ENCODE results near the gene CCDC3. TPM values are rescaled to one million over a fixed set of nuclear protein-coding genes. Genes with fewer than 3 reads are reported as not detected.

CCDC3 gene
- total RNA-seq, 1 donor from 2014 or later = 0.13 TPM

DNA sequence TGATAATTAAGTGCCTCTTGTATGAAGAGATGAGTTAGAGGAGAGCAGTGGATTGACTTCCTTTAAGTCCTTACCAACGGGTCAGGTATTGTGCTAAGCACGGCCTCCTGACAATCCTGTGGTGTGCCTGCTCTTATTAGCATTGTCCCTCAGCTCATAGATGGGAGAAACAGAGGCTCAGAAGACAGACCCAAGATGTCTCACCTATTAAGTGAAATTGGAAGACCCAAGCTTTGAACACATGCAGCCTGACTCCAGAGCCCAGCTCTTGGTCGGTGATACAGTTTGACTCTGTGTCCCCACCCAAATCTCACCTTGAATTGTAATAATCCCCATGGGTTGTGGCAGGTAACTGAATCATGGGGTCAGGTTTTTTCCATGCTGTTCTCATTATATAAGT, 53.8 kb downstream of the CCDC3 start:
- Mint-ChIP-seq H3K4me3 (no peak overlapping the region), H3K9me3 (peaks cover 9% of the 10 kb centered on the region), H3K27ac (no peak overlapping the region), H3K4me1 (ENCODE audit: low read depth) (no peaks in the 10 kb centered on the region), H3K36me3 (ENCODE audit: low read depth) (no peaks in the 10 kb centered on the region), H3K27me3 (ENCODE audit: insufficient read depth) (peaks cover 3% of the 10 kb centered on the region)
- DNase-seq (ENCODE audit: low spot score) = no peak
- intact Hi-C loops (cut with micrococcal nuclease) = no loop called here

GRCh38 chr10:12946372-12946771, 55.1 kb downstream of the CCDC3 start:
- H3K27me3 Mint-ChIP-seq (ENCODE audit: insufficient read depth) = peaks cover 3% of the 10 kb centered on the region

GRCh38 chr10:12945690-12946359, 55.7 kb downstream of the CCDC3 start:
- Mint-ChIP-seq H3K36me3 (ENCODE audit: low read depth) (no peaks in the 10 kb centered on the region), H3K4me1 (ENCODE audit: low read depth) (no peaks in the 10 kb centered on the region), H3K4me3 (no peak overlapping the region), H3K27me3 (ENCODE audit: insufficient read depth) (peaks cover 3% of the 10 kb centered on the region), H3K9me3 (no peaks in the 10 kb centered on the region), H3K27ac (no peak overlapping the region)
- intact Hi-C loops (cut with micrococcal nuclease) = no loop called here
- no peak for DNase-seq (ENCODE audit: low spot score)

More at GRCh38 chr10:12946372-12946771, 55.1 kb downstream of the CCDC3 start:
- no peak for DNase-seq (ENCODE audit: low spot score)
- Mint-ChIP-seq H3K27ac (no peak overlapping the region), H3K9me3 (no peaks in the 10 kb centered on the region), H3K4me3 (no peak overlapping the region), H3K4me1 (ENCODE audit: low read depth) (no peaks in the 10 kb centered on the region), H3K36me3 (ENCODE audit: low read depth) (no peaks in the 10 kb centered on the region)
- intact Hi-C loops (cut with micrococcal nuclease) = no loop called here

DNA sequence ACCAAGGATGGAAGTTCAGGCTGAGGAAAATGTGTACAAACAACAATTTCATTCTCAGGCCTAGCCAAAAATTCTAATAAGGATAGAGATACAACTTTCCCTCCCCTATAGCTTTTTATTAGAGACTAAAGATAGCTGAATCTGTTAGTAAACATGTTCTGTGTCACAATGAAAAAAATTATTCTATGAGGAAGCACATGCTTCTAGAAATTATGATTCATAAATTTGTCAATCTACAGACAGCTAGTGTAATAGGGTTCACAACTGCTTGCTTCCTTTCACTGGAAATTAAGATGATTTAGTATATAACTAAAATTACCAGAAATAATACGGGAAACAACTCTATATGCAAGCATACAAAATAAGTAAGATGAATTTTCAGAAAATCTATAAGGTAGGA, 56.6 kb downstream of the CCDC3 start:
- no peaks in the 10 kb centered on the region for H3K36me3 Mint-ChIP-seq (ENCODE audit: low read depth)
- no peaks in the 10 kb centered on the region for H3K9me3 Mint-ChIP-seq
- intact Hi-C loops (cut with micrococcal nuclease) = no loop called here
- no peak overlapping the region for H3K4me3 Mint-ChIP-seq
- peaks cover 1% of the 10 kb centered on the region for H3K27me3 Mint-ChIP-seq (ENCODE audit: insufficient read depth)
- H3K27ac Mint-ChIP-seq = no peak overlapping the region
- H3K4me1 Mint-ChIP-seq (ENCODE audit: low read depth) = no peaks in the 10 kb centered on the region
- DNase-seq (ENCODE audit: low spot score) = no peak

DNA sequence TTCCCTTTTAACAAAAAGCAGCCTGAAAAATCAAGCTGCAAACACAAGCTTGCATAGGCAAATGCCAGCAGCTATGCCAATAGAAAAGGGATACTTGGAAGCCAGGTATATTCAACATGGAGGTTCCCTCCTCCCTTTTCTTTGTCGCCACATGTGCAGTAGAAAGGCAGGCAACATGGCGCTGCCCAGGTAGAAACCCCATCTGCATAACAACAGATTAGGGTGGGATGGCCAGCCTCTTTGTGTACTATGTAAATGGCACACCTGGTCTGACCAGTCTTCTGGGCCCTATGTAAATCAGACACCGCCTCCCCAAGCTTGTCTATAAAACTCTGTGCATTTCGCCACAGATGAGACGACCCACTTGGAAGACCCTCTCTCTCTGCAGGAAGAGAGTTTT, 58.1 kb downstream of the CCDC3 start:
- no peaks in the 10 kb centered on the region for H3K4me1 Mint-ChIP-seq (ENCODE audit: low read depth)
- no peaks in the 10 kb centered on the region for H3K27me3 Mint-ChIP-seq (ENCODE audit: insufficient read depth)
- no peaks in the 10 kb centered on the region for H3K36me3 Mint-ChIP-seq (ENCODE audit: low read depth)
- no peak overlapping the region for H3K27ac Mint-ChIP-seq
- no peak for DNase-seq (ENCODE audit: low spot score)
- intact Hi-C loops (cut with micrococcal nuclease) = no loop called here
- no peaks in the 10 kb centered on the region for H3K9me3 Mint-ChIP-seq
- no peak overlapping the region for H3K4me3 Mint-ChIP-seq

GRCh38 chr10:12941966-12942365, 59.5 kb downstream of the CCDC3 start:
- Mint-ChIP-seq H3K36me3 (ENCODE audit: low read depth) (no peaks in the 10 kb centered on the region), H3K4me1 (ENCODE audit: low read depth) (no peaks in the 10 kb centered on the region), H3K27ac (no peak overlapping the region), H3K4me3 (no peak overlapping the region), H3K9me3 (no peaks in the 10 kb centered on the region), H3K27me3 (ENCODE audit: insufficient read depth) (no peaks in the 10 kb centered on the region)
- no peak for DNase-seq (ENCODE audit: low spot score)
- intact Hi-C loops (cut with micrococcal nuclease) = no loop called here

DNA sequence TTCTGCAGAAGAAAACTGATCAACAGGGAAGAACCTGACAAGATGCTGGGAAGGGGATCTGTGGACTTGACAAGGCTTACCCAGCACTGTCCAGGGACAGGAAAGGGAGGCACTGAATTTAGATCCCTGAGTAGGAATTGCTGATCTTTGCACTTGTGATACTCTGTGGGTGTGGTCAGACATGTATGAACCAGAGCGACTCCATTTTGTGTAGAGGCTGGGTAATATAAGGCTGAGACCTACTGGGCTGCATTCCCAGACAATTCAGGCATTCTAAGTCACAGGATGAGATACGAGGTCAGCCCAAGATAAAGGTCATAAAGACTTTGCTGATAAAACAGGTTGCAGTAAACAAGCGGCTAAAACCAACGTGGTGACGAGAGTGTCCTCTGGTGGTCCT, 60.7 kb downstream of the CCDC3 start:
- DNase-seq (ENCODE audit: low spot score) = no peak
- Mint-ChIP-seq H3K27me3 (ENCODE audit: insufficient read depth) (peaks cover 2% of the 10 kb centered on the region), H3K4me1 (ENCODE audit: low read depth) (no peaks in the 10 kb centered on the region), H3K9me3 (no peaks in the 10 kb centered on the region), H3K27ac (no peak overlapping the region), H3K36me3 (ENCODE audit: low read depth) (no peaks in the 10 kb centered on the region), H3K4me3 (no peak overlapping the region)
- intact Hi-C loops (cut with micrococcal nuclease) = no loop called here

DNA sequence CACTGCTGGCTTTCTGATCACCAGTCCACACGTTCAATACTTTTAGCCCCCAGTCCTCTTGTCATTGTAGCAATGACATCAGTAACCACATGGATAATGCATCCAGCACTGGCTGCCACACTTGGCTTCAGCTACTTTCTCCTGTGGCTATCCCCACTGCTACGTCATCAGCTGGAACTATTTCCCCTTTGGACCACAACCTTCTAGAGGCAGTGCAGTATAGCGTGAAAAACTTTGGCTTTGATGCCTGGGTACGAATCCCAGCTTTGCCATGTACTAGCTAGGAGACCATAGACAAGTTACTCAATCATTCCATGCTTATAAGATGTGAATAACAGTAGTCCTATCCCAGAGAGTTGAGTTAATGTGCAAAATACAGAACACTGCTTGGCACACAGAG, 63.2 kb downstream of the CCDC3 start:
- intact Hi-C loops (cut with micrococcal nuclease) = no loop called here
- H3K4me1 Mint-ChIP-seq (ENCODE audit: low read depth) = no peaks in the 10 kb centered on the region
- H3K27me3 Mint-ChIP-seq (ENCODE audit: insufficient read depth) = peaks cover 11% of the 10 kb centered on the region
- H3K9me3 Mint-ChIP-seq = no peaks in the 10 kb centered on the region
- no peak overlapping the region for H3K27ac Mint-ChIP-seq
- H3K36me3 Mint-ChIP-seq (ENCODE audit: low read depth) = no peaks in the 10 kb centered on the region
- DNase-seq (ENCODE audit: low spot score) = no peak
- no peak overlapping the region for H3K4me3 Mint-ChIP-seq

GRCh38 chr10:12937527-12937926, 64.0 kb downstream of the CCDC3 start:
- Mint-ChIP-seq H3K36me3 (ENCODE audit: low read depth) (no peaks in the 10 kb centered on the region), H3K4me3 (no peak overlapping the region), H3K9me3 (no peaks in the 10 kb centered on the region), H3K27me3 (ENCODE audit: insufficient read depth) (peaks cover 11% of the 10 kb centered on the region), H3K4me1 (ENCODE audit: low read depth) (no peaks in the 10 kb centered on the region), H3K27ac (no peak overlapping the region)
- intact Hi-C loops (cut with micrococcal nuclease) = no loop called here
- no peak for DNase-seq (ENCODE audit: low spot score)

GRCh38 chr10:12934777-12935176, 66.7 kb downstream of the CCDC3 start:
- no peaks in the 10 kb centered on the region for H3K4me1 Mint-ChIP-seq (ENCODE audit: low read depth)
- no peak overlapping the region for H3K27ac Mint-ChIP-seq
- peaks cover 11% of the 10 kb centered on the region for H3K27me3 Mint-ChIP-seq (ENCODE audit: insufficient read depth)

DNA sequence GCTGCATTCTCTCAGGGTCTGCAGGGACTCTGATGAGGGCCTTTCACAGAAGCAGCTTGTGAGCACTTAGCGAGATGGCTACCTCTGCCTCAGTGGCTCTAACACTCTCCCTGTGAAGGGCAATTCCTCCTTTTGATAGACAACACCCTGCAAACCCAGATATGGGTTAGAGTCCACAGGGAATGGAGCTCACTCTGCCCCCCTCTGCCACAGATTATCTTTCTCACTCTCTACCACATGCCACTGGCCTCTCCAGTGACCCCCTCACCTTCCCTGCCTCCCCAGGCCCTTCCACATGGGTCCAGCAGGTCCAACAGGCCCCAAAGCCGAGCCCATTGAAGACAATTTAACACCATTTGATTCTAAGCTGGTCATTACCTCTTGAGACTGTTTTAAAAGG, 72.1 kb downstream of the CCDC3 start:
- Mint-ChIP-seq H3K27ac (no peak overlapping the region), H3K36me3 (ENCODE audit: low read depth) (no peaks in the 10 kb centered on the region), H3K9me3 (no peaks in the 10 kb centered on the region), H3K4me1 (ENCODE audit: low read depth) (no peaks in the 10 kb centered on the region), H3K4me3 (no peak overlapping the region), H3K27me3 (ENCODE audit: insufficient read depth) (peaks cover 7% of the 10 kb centered on the region)
- intact Hi-C loops (cut with micrococcal nuclease) = no loop called here
- no peak for DNase-seq (ENCODE audit: low spot score)

More at GRCh38 chr10:12934777-12935176, 66.7 kb downstream of the CCDC3 start:
- Mint-ChIP-seq H3K9me3 (no peaks in the 10 kb centered on the region), H3K36me3 (ENCODE audit: low read depth) (no peaks in the 10 kb centered on the region), H3K4me3 (no peak overlapping the region)
- intact Hi-C loops (cut with micrococcal nuclease) = no loop called here
- no peak for DNase-seq (ENCODE audit: low spot score)

GRCh38 chr10:12928571-12928970, 72.9 kb downstream of the CCDC3 start:
- no peaks in the 10 kb centered on the region for H3K9me3 Mint-ChIP-seq
- DNase-seq (ENCODE audit: low spot score) = no peak
- no peaks in the 10 kb centered on the region for H3K36me3 Mint-ChIP-seq (ENCODE audit: low read depth)
- intact Hi-C loops (cut with micrococcal nuclease) = no loop called here
- H3K4me1 Mint-ChIP-seq (ENCODE audit: low read depth) = no peaks in the 10 kb centered on the region
- no peak overlapping the region for H3K27ac Mint-ChIP-seq
- H3K27me3 Mint-ChIP-seq (ENCODE audit: insufficient read depth) = peaks cover 2% of the 10 kb centered on the region
- no peak overlapping the region for H3K4me3 Mint-ChIP-seq

- Mint-ChIP-seq H3K27me3 (ENCODE audit: insufficient read depth) (peaks cover 2% of the 10 kb centered on the region), H3K36me3 (ENCODE audit: low read depth) (no peaks in the 10 kb centered on the region), H3K9me3 (no peaks in the 10 kb centered on the region), H3K27ac (no peak overlapping the region), H3K4me1 (ENCODE audit: low read depth) (no peaks in the 10 kb centered on the region), H3K4me3 (no peak overlapping the region)
- intact Hi-C loops (cut with micrococcal nuclease) = no loop called here
- DNase-seq (ENCODE audit: low spot score) = no peak
Observed at GRCh38 chr10:12927896-12928295, 73.6 kb downstream of the CCDC3 start.

DNA sequence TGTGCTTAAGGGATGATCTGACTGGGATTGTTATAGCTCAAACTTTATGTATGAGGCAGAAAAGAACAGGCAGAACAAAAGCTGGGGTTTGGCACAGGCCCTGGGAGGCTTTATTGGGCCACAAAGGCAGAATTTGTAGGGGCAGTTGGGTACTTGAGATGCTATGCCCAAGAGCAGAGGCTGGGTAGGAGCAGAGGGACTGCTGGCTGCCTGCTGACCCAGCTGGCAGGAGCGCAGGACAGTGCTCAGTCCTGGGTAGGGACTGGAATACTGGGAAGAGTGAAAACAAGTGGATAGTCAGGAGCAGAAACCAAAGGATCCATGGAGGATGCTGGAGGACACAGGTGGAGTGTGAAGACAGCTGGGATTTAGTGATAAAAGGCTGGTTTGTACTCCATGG, 75.7 kb downstream of the CCDC3 start:
- Mint-ChIP-seq H3K9me3 (no peaks in the 10 kb centered on the region), H3K4me3 (no peak overlapping the region), H3K36me3 (ENCODE audit: low read depth) (no peaks in the 10 kb centered on the region), H3K27me3 (ENCODE audit: insufficient read depth) (peaks cover 4% of the 10 kb centered on the region), H3K4me1 (ENCODE audit: low read depth) (no peaks in the 10 kb centered on the region), H3K27ac (no peak overlapping the region)
- intact Hi-C loops (cut with micrococcal nuclease) = no loop called here
- no peak for DNase-seq (ENCODE audit: low spot score)

Measured in activated T-helper 1 cell treated with anti-CD3 and anti-CD28 coated beads, Interleukin-12 subunit alpha, Interleukin-12 subunit beta, Interleukin-2, Interleukin-4 antibody, amounts not matched to agents 30 ng/mL and 10 ng/mL and 1 ng/mL, durations not matched to agents 14 hours and 24 hours and 36 hours (primary cell).